SU-DHL-6 (cell line): Measurements from ENCODE around the gene UBE2D1.

Source experiments
- CTCF ChIP-seq: fragments of 200-600 bp; sonication (generic); IDR thresholded peaks from one replicate; pipeline ENCODE4 v1.5.1; 2017; ENCODE audit warnings: antibody characterized with exemption, mild to moderate bottlenecking, low read length, moderate library complexity; ENCODE audit not compliant: insufficient read depth, poor library complexity, severe bottlenecking
- EZH2phosphoT487 ChIP-seq: fragments of 200-600 bp; sonication (generic), shearing (Covaris generic); conservative IDR thresholded peaks from 2 replicates; pipeline ENCODE4 v1.6.1; 2018; ENCODE audit warnings: mild to moderate bottlenecking, antibody characterized with exemption, low read length, moderate library complexity, mixed read lengths

GRCh38 chr10:58358947-58359346, 24.1 kb downstream of the UBE2D1 start:
- no peak for TF ChIP-seq CTCF
- TF ChIP-seq EZH2phosphoT487 = no peak
